HepG2 (cell line): ENCODE results near the gene SDCCAG8. TPM values are rescaled to one million over a fixed set of nuclear protein-coding genes. Genes with fewer than 3 reads are reported as not detected.

ENCODE experiments used
- ATAC-seq: fragments of 200-7000 bp; cut with Tn5 transposase; 3 replicates; pipeline ENCODE4 v1.9.1; 2020; ENCODE audit warnings: mild to moderate bottlenecking, moderate library complexity
- BruUV-seq: library from RNA; stranded (reverse); fragments of 400-500 nt; replicated peaks from 2 replicates; lab custom pipeline; 2021; lab: Mats Ljungman, UMichigan
- CTCF ChIA-PET: fragments of 300-600 bp; formaldehyde crosslinking; extraction: SDS; loops from one replicate; lab custom pipeline; 2021; ENCODE audit warnings: low total read pairs, inconsistent platforms, low intra/inter-chr PET ratio; lab: Yijun Ruan, JAX
- POLR2A ChIA-PET: fragments of 350-600 bp; sonication (Branson Sonifier 250); formaldehyde crosslinking; loops from one replicate; lab custom pipeline; 2020; ENCODE audit warnings: antibody characterized with exemption, inconsistent platforms; lab: Yijun Ruan, JAX
- DNase-seq: peaks from one replicate; pipeline ENCODE4 v3.0.0-alpha.2; 2015; ENCODE audit warnings: low spot score
- FAIRE-seq: peaks from 3 replicates; lab custom pipeline; 2011; peaks lifted over from hg19 to GRCh38; lab: Jason Lieb, UNC
- H2AFZ ChIP-seq: one replicate; pipeline ENCODE4 v1.6.1; 2011; ENCODE audit warnings: low read length, inconsistent platforms
- H3K27ac ChIP-seq: fragments of 300-600 bp; 3 replicates; pipeline ENCODE4 v1.8.0; 2011; ENCODE audit warnings: mixed run types, mild to moderate bottlenecking, mixed read lengths, low read length, inconsistent platforms; ENCODE audit not compliant: insufficient read depth; ENCODE audit errors: extremely low read length
- H3K27me3 ChIP-seq, 2 experiments: fragments of 200-600 bp in 1 of 2; 2 replicates in 1 of 2; 3 replicates in 1 of 2; pipeline versions ENCODE4 v1.6.0 to v1.8.0; 2011; ENCODE audit warnings: low read length in 2 of 2, mild to moderate bottlenecking in 2 of 2, moderate library complexity in 2 of 2, inconsistent platforms in 1 of 2; ENCODE audit not compliant: insufficient read depth in 2 of 2, control insufficient read depth in 1 of 2
- H3K36me3 ChIP-seq, 2 experiments: fragments of 200-600 bp in 1 of 2; replicated peaks in 1 of 2; 2 replicates in 1 of 2; 3 replicates in 1 of 2; pipeline versions ENCODE4 v1.5.1 to v1.8.0; 2011; ENCODE audit warnings: low read length in 2 of 2, inconsistent platforms in 1 of 2; ENCODE audit not compliant: insufficient read depth in 2 of 2, control insufficient read depth in 1 of 2
- H3K4me1 ChIP-seq: 2 replicates; pipeline ENCODE4 v1.5.1; 2012; ENCODE audit warnings: low read length, inconsistent platforms; ENCODE audit not compliant: insufficient read depth
- H3K4me2 ChIP-seq: 2 replicates; pipeline ENCODE4 v1.6.0; 2011; ENCODE audit warnings: low read depth, low read length, inconsistent platforms
- H3K4me3 ChIP-seq, 3 experiments: fragments of 200-600 bp in 1 of 3; sonication (generic), shearing (Covaris generic) in 1 of 3; replicated peaks in 1 of 3; 2 replicates each; pipeline ENCODE4 v1.5.1; 2011 to 2016; ENCODE audit warnings: low read length in 3 of 3, inconsistent platforms in 2 of 3, low read depth in 2 of 3, mild to moderate bottlenecking in 2 of 3, control low read depth in 1 of 3, mixed read lengths in 1 of 3; ENCODE audit not compliant: insufficient read depth in 1 of 3
- H3K79me2 ChIP-seq: one replicate; pipeline ENCODE4 v1.6.1; 2011; ENCODE audit warnings: low read length, inconsistent platforms; ENCODE audit not compliant: insufficient read depth
- H3K9ac ChIP-seq: 2 replicates; pipeline ENCODE4 v1.6.0; 2011; ENCODE audit warnings: mild to moderate bottlenecking, low read depth, low read length, inconsistent platforms; ENCODE audit not compliant: insufficient read depth
- H3K9me3 ChIP-seq: 2 replicates; pipeline ENCODE4 v1.5.1; 2012; ENCODE audit warnings: mild to moderate bottlenecking, low read length
- H4K20me1 ChIP-seq: 2 replicates; pipeline ENCODE4 v1.6.0; 2011; ENCODE audit warnings: inconsistent platforms, mild to moderate bottlenecking, low read length, moderate library complexity; ENCODE audit not compliant: insufficient read depth
- MED8 ChIP-seq: sonication (generic); formaldehyde crosslinking; IDR thresholded peaks from 2 replicates; pipeline ENCODE4 v1.8.1; 2023; ENCODE audit warnings: mild to moderate bottlenecking, missing genetic modification reagents; ENCODE audit not compliant: insufficient replicate concordance
- SMAD1 ChIP-seq: sonication (generic); formaldehyde crosslinking; IDR thresholded peaks from 2 replicates; pipeline ENCODE4 v1.4.0; 2020; ENCODE audit warnings: missing genetic modification reagents, low read depth, mild to moderate bottlenecking, borderline replicate concordance
- SOX6 ChIP-seq, 2 experiments: fragments of 450-650 bp in 1 of 2; sonication (generic) in 1 of 2; formaldehyde crosslinking in 1 of 2; IDR thresholded peaks; 2 replicates each; pipeline versions ENCODE4 v1.4.0 to v1.6.1; 2017 to 2020; ENCODE audit warnings: antibody characterized with exemption in 1 of 2, mild to moderate bottlenecking in 1 of 2, missing genetic modification reagents in 1 of 2
- ZNF441 ChIP-seq: sonication (generic); formaldehyde crosslinking; IDR thresholded peaks from 2 replicates; pipeline ENCODE4 v1.7.0; 2021; ENCODE audit warnings: missing genetic modification reagents, borderline replicate concordance
- ZNF615 ChIP-seq: sonication (generic); formaldehyde crosslinking; IDR thresholded peaks from 2 replicates; pipeline ENCODE4 v1.5.0; 2020; ENCODE audit warnings: mild to moderate bottlenecking, missing genetic modification reagents, borderline replicate concordance
- ZNF713 ChIP-seq: sonication (generic); formaldehyde crosslinking; IDR thresholded peaks from 2 replicates; pipeline ENCODE4 v1.4.0; 2020; ENCODE audit warnings: mild to moderate bottlenecking, missing genetic modification reagents
- WGBS: methylation state at CpG from one replicate; pipeline ENCODE4 v1.1.6; 2017; ENCODE audit warnings: low lambda C conversion rate; 5-methylcytosine and 5-hydroxymethylcytosine counted together
- in situ Hi-C: cut with HindIII; loops from 2 replicates; pipeline ENCODE4 v1.10.0; 2017; ENCODE audit warnings: low pct_unique_long_range_greater_than_20kb; ENCODE audit not compliant: extremely low pct_ligation_motif_present
- intact Hi-C: fragments of 100-400 bp; cut with micrococcal nuclease; formaldehyde crosslinking; loops from one replicate; pipeline ENCODE4 v1.10.0; 2022; ENCODE audit not compliant: unreplicated experiment
- polyA plus RNA-seq, 8 experiments: library from polyadenylated mRNA; depleted of rRNA in 3 of 8; stranded (reverse) in 7 of 8; unstranded in 1 of 8; fragments of >200 nt; fragmentation: Illumina TruSeq in 4 of 8; extraction: Trizol in 4 of 8; gene quantifications; 2 replicates each; pipeline versions ENCODE4 v1.2.1 to v1.2.3, GENCODE V29; 2011 to 2016; ENCODE audit warnings: low read depth in 4 of 8, missing spikeins in 1 of 8, mixed read lengths in 1 of 8; ENCODE audit not compliant: insufficient read depth in 1 of 8
- total RNA-seq, 5 experiments: library from RNA; depleted of rRNA; stranded (reverse); fragments of >200 nt; fragmentation: Illumina TruSeq; extraction: Trizol; gene quantifications; 2 replicates each; pipeline ENCODE4 v1.2.3, GENCODE V29; 2016; ENCODE audit warnings: low read depth in 1 of 5
- TF ChIP-seq, protein P1 (sequence below): sonication (generic); formaldehyde crosslinking; IDR thresholded peaks from 2 replicates; pipeline ENCODE4 v1.4.0; 2020; ENCODE audit warnings: missing genetic modification reagents

Gene SDCCAG8
- total and polyA plus RNA-seq, 2 of the 13 experiments (the other 11 are each of a cell fraction or from before 2014, with no cell fraction given): 9.5 to 13.4 TPM

DNA sequence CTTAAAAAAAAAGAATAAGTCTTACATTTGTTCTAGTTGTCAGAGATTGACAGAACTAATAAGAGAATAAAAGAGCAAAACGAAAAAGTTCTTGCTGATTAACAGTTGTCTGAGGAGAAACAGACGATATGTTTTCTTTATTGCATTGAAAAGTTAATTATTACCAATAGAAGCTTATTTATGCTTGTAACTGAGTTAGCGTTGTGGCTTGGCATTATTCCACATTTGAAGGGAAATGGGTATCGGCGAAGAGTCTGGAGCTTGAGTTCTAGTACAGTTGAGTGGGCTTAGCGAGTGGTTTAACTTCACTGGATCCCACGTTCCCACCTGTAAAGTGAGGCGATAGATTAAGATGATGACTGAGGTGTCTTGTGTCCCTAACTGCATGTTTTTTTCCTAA is 109.0 kb downstream of the SDCCAG8 start:
- intact Hi-C loops: no loop called here
- in situ Hi-C loops: no loop called here
- no TSS peak for BruUV-seq
- TF ChIP-seq SOX6 (IDR thresholded peaks at IDR 0.05) (no peak), SOX6 (CRISPR knock-in tag; IDR thresholded peaks at IDR 0.05) (no peak), ZNF713 (CRISPR knock-in tag) (no peak), ZNF441 (CRISPR knock-in tag) (no peak)
- TF ChIP-seq, protein P1, sequence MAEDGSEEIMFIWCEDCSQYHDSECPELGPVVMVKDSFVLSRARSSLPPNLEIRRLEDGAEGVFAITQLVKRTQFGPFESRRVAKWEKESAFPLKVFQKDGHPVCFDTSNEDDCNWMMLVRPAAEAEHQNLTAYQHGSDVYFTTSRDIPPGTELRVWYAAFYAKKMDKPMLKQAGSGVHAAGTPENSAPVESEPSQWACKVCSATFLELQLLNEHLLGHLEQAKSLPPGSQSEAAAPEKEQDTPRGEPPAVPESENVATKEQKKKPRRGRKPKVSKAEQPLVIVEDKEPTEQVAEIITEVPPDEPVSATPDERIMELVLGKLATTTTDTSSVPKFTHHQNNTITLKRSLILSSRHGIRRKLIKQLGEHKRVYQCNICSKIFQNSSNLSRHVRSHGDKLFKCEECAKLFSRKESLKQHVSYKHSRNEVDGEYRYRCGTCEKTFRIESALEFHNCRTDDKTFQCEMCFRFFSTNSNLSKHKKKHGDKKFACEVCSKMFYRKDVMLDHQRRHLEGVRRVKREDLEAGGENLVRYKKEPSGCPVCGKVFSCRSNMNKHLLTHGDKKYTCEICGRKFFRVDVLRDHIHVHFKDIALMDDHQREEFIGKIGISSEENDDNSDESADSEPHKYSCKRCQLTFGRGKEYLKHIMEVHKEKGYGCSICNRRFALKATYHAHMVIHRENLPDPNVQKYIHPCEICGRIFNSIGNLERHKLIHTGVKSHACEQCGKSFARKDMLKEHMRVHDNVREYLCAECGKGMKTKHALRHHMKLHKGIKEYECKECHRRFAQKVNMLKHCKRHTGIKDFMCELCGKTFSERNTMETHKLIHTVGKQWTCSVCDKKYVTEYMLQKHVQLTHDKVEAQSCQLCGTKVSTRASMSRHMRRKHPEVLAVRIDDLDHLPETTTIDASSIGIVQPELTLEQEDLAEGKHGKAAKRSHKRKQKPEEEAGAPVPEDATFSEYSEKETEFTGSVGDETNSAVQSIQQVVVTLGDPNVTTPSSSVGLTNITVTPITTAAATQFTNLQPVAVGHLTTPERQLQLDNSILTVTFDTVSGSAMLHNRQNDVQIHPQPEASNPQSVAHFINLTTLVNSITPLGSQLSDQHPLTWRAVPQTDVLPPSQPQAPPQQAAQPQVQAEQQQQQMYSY (CRISPR knock-in tag): no peak
- ATAC-seq (no peak), FAIRE-seq (no peak), DNase-seq (no peak)
- H4K20me1 ChIP-seq: no peaks in the 10 kb centered on the region
- H3K27me3 ChIP-seq: no peaks in the 10 kb centered on the region
- H3K36me3 ChIP-seq: no peaks in the 10 kb centered on the region
- no peak overlapping the region for H3K4me2 ChIP-seq
- H3K4me3 ChIP-seq: no peak overlapping the region
- H3K4me1 ChIP-seq: no peaks in the 10 kb centered on the region
- CTCF ChIA-PET: no interaction called here
- WGBS: 89% methylated on average over 8 of the region's 8 CpGs
- H3K79me2 ChIP-seq: no peaks in the 10 kb centered on the region
- POLR2A ChIA-PET: no interaction called here
- no peaks in the 10 kb centered on the region for H3K9me3 ChIP-seq
- H3K9ac ChIP-seq: no peak overlapping the region
- no peak overlapping the region for H3K27ac ChIP-seq
- H2AFZ ChIP-seq: no peak overlapping the region

DNA sequence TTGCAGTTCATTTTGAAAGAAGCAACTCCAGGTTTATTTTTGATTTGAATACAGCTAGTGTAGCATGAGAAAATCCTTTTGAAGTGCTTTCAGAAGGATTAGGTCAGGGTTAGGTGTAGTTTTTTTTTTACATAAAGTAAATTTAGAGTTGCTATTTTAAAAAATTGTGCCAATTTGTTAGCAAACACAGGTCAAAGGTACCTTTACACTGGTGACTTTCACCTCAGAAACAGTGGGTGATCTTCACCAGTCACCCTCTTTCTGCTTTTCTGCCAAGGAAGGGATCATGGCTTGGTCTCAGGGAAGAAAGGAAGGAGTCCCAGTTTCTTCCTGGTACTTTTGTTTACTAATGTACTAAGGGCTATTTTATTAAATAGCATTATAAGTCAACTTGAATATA is 111.5 kb downstream of the SDCCAG8 start:
- intact Hi-C loops (no loop called here), in situ Hi-C loops (no loop called here)
- FAIRE-seq (no peak), DNase-seq (no peak), ATAC-seq (no peak)
- Histone ChIP-seq H3K4me3 (no peak overlapping the region), H3K9me3 (no peaks in the 10 kb centered on the region), H2AFZ (no peak overlapping the region), H3K9ac (no peak overlapping the region), H4K20me1 (no peaks in the 10 kb centered on the region), H3K4me2 (no peak overlapping the region), H3K27ac (no peak overlapping the region), H3K27me3 (no peaks in the 10 kb centered on the region), H3K4me1 (no peaks in the 10 kb centered on the region), H3K79me2 (no peaks in the 10 kb centered on the region), H3K36me3 (no peaks in the 10 kb centered on the region)
- TF ChIP-seq ZNF615 (CRISPR knock-in tag) (no peak), SMAD1 (CRISPR knock-in tag) (no peak), MED8 (CRISPR knock-in tag) (no peak)
- BruUV-seq: no TSS peak
- POLR2A ChIA-PET: no interaction called here
- CTCF ChIA-PET: no interaction called here
